ENCODE results near the gene CNTNAP3B.
"Not testable (repeated sequence)": the region's sequence is repeated elsewhere in the genome, so short reads cannot be mapped to it uniquely, and the experiment has no call there.

DNA sequence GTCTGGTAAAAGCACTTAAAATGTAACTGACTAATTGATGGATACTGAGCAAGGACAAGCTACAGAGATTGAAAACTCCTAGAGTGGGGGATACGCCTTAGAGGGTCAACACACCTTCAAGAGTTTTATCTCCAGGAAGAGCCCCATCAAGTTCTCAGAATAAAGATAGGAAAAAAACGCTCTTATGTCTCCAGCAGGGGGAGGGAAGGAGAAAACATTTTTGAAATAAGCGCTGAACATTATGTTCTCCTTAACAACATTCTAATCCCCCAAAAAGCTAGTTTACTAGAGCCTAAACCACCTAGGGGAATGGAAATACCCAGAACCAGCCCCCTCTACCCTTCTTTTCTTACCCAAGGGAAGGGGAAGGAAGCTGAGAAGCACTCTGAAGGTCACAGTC is 187.5 kb downstream of the CNTNAP3B start:
- TF ChIP-seq, protein P1, sequence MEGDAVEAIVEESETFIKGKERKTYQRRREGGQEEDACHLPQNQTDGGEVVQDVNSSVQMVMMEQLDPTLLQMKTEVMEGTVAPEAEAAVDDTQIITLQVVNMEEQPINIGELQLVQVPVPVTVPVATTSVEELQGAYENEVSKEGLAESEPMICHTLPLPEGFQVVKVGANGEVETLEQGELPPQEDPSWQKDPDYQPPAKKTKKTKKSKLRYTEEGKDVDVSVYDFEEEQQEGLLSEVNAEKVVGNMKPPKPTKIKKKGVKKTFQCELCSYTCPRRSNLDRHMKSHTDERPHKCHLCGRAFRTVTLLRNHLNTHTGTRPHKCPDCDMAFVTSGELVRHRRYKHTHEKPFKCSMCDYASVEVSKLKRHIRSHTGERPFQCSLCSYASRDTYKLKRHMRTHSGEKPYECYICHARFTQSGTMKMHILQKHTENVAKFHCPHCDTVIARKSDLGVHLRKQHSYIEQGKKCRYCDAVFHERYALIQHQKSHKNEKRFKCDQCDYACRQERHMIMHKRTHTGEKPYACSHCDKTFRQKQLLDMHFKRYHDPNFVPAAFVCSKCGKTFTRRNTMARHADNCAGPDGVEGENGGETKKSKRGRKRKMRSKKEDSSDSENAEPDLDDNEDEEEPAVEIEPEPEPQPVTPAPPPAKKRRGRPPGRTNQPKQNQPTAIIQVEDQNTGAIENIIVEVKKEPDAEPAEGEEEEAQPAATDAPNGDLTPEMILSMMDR (IDR thresholded peaks at IDR 0.05; ENCODE audit: low read length) = not testable (repeated sequence)
- TF ChIP-seq EZH2 (IDR thresholded peaks at IDR 0.05; ENCODE audit: borderline replicate concordance, low read length) = not testable (repeated sequence)
